PFSK-1 (cell line): Measurements from ENCODE around the gene TXNDC15.

Source experiments
- FOXP2 ChIP-seq: optimal IDR thresholded peaks from 2 replicates; pipeline ENCODE3; 2011; ENCODE audit warnings: borderline replicate concordance, control low read depth, inconsistent platforms; ENCODE audit not compliant: insufficient read depth; ENCODE audit errors: extremely low read length, extremely low read depth
- POLR2AphosphoS5 ChIP-seq: IDR thresholded peaks from 2 replicates; pipeline ENCODE4 v1.6.1; 2012; ENCODE audit warnings: low read depth, mild to moderate bottlenecking, control low read depth, low read length, moderate library complexity
- REST ChIP-seq, 2 experiments: IDR thresholded peaks; 2 replicates each; pipeline versions ENCODE4 v1.6.1 to v1.8.0; 2011 to 2012; ENCODE audit warnings: low read depth in 2 of 2, low read length in 2 of 2, control low read depth in 1 of 2, inconsistent platforms in 1 of 2, mild to moderate bottlenecking in 1 of 2, moderate library complexity in 1 of 2; ENCODE audit not compliant: insufficient read depth in 1 of 2
- SIN3A ChIP-seq: IDR thresholded peaks from 2 replicates; pipeline ENCODE4 v1.6.1; 2012; ENCODE audit warnings: mild to moderate bottlenecking, low read length, moderate library complexity, borderline replicate concordance; ENCODE audit not compliant: insufficient read depth
- TAF1 ChIP-seq: IDR thresholded peaks from 2 replicates; pipeline ENCODE4 v1.6.1; 2012; ENCODE audit warnings: low read length, control low read depth, borderline replicate concordance; ENCODE audit not compliant: insufficient read depth

Gene TXNDC15

DNA sequence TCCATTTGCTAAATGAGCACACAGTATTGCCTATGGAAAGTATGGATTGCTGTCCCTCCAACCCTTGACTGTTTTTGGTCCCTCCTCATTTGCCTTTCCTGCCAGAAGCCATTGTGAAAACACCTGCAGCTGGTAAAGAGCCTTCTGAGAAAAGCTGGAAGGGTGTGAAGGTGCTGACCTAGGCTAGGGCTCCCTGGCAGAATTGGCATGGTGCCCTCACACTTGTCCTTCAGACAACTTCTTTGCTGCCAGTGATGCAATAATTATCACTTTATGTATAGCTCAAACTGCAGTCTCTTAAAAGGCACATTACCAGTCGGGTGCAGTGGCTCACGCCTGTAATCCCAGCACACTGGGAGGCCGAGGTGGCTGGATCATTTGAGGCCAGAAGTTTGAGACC lies 4.2 kb downstream of the TXNDC15 start:
- TF ChIP-seq TAF1 (no peak), REST (IDR thresholded peaks at IDR 0.05; ENCODE audit: insufficient read depth in 1 of 2, low read depth in 2 of 2, low read length in 2 of 2) (no peak), SIN3A (no peak), FOXP2 (no peak), POLR2AphosphoS5 (no peak)

- TF ChIP-seq POLR2AphosphoS5 (no peak), TAF1 (no peak), REST (IDR thresholded peaks at IDR 0.05; ENCODE audit: insufficient read depth in 1 of 2, low read depth in 2 of 2, low read length in 2 of 2) (no peak), FOXP2 (no peak), SIN3A (no peak)
Measured at GRCh38 chr5:134879456-134879855, 5.3 kb downstream of the TXNDC15 start.

GRCh38 chr5:134887593-134888159 lies 13.5 kb downstream of the TXNDC15 start:
- TF ChIP-seq TAF1 (no peak), SIN3A (no peak), REST (IDR thresholded peaks at IDR 0.05; ENCODE audit: insufficient read depth in 1 of 2, low read depth in 2 of 2, low read length in 2 of 2) (no peak), FOXP2 (no peak), POLR2AphosphoS5 (no peak)

DNA sequence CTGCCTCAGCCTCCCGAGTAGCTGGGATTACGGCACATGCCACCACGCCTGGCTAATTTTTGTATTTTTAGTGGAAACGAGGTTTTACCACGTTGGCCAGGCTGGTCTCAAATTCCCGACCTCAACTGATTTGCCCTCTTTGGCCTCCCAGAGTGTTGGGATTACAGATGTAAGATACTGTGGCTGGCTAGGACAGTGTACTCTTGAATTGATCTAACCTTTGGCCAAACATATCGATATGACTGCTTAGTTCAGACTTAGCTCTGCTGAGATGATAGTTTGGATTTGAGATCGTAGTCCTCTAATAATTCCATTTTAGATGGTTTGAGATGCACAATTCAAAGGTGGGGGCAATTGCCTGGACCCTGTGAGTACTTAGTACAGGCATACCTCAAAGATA lies 15.2 kb downstream of the TXNDC15 start:
- TF ChIP-seq FOXP2 (no peak), SIN3A (no peak), REST (IDR thresholded peaks at IDR 0.05; ENCODE audit: insufficient read depth in 1 of 2, low read depth in 2 of 2, low read length in 2 of 2) (no peak), TAF1 (no peak), POLR2AphosphoS5 (no peak)

DNA sequence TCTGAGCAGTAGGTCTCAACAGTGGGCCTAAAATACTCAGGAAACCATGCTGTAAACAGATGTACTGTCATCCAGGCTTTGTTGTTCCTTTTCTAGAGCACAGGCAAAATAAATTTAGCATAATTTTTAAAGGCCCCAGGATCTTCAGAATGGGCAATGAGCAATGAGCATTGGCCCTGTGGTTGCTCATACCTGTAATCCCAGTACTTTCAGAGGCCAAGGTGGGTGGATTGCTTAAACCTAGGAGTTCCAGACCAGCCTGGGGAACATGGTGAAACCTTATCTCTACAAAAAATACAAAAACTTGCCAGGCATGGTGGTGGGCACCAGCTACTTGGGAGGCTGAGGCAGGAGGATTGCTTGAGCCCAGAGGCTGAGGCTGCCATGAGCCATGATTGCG lies 17.3 kb downstream of the TXNDC15 start:
- no peak for TF ChIP-seq TAF1
- no peak for TF ChIP-seq SIN3A
- TF ChIP-seq FOXP2 = no peak
- no peak for TF ChIP-seq POLR2AphosphoS5
- TF ChIP-seq REST (IDR thresholded peaks at IDR 0.05; ENCODE audit: insufficient read depth in 1 of 2, low read depth in 2 of 2, low read length in 2 of 2) = no peak
